ENCODE data around the gene GDPD4.

Gene GDPD4

GRCh38 chr11:77201991-77202841 is 99.3 kb downstream of the GDPD4 start:
- no peak overlapping the region for H3K4me3 ChIP-seq (ENCODE audit: low read length)
- TF ChIP-seq CTCF (conservative IDR thresholded peaks at IDR 0.05; ENCODE audit: low read depth, low read length), result no peak
- DNase-seq (ENCODE audit: low read depth), result no peak

- H3K4me3 ChIP-seq (ENCODE audit: low read length), result no peak overlapping the region
- TF ChIP-seq CTCF (conservative IDR thresholded peaks at IDR 0.05; ENCODE audit: low read depth, low read length), result no peak
- no peak for DNase-seq (ENCODE audit: low read depth)
Observed at GRCh38 chr11:77201370-77201769, 100.1 kb downstream of the GDPD4 start.

GRCh38 chr11:77200351-77201268 is 100.9 kb downstream of the GDPD4 start:
- DNase-seq (ENCODE audit: low read depth), result no peak
- H3K4me3 ChIP-seq (ENCODE audit: low read length), result no peak overlapping the region
- no peak for TF ChIP-seq CTCF (conservative IDR thresholded peaks at IDR 0.05; ENCODE audit: low read depth, low read length)

GRCh38 chr11:77199137-77199745 is 102.2 kb downstream of the GDPD4 start:
- no peak for TF ChIP-seq CTCF (conservative IDR thresholded peaks at IDR 0.05; ENCODE audit: low read depth, low read length)
- no peak for DNase-seq (ENCODE audit: low read depth)
- no peak overlapping the region for H3K4me3 ChIP-seq (ENCODE audit: low read length)

- no peak overlapping the region for H3K4me3 ChIP-seq (ENCODE audit: low read length)
- TF ChIP-seq CTCF (conservative IDR thresholded peaks at IDR 0.05; ENCODE audit: low read depth, low read length), result peak; percentile 58
- DNase-seq (ENCODE audit: low read depth), result no peak
Observed at GRCh38 chr11:77198440-77198849, 103.0 kb downstream of the GDPD4 start.

- DNase-seq (ENCODE audit: low read depth), result no peak
- no peak for TF ChIP-seq CTCF (conservative IDR thresholded peaks at IDR 0.05; ENCODE audit: low read depth, low read length)
- H3K4me3 ChIP-seq (ENCODE audit: low read length), result no peak overlapping the region
Observed at GRCh38 chr11:77197626-77198320, 103.7 kb downstream of the GDPD4 start.

Measured in retinal pigment epithelial cell (primary cell).